GM19463 (cell line): Measurements from ENCODE around the gene WSB2.

Experiments
- ATAC-seq: cut with Tn5 transposase; IDR thresholded peaks from one replicate; pipeline ENCODE4 v1.9.1; 2021; ENCODE audit warnings: mild to moderate bottlenecking, moderate library complexity; ENCODE audit not compliant: unreplicated experiment

WSB2 gene

DNA sequence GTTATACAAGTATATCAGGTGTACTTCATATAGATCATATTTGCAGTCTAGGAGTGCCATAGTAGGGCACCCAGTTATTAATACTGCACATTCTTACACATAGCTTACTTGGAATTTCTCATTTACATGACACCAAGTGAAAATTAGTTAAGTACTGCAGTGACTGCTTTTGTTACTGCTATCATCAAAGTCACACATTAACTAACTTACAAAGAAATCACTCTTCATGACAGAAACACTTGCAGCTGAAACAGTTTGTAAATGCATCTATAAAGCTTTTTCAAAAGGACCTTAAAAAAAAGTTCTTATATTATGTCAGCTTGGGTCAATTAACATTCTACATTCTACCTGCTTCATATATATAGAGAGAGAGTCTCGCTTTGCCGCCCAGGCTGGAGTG lies 62.3 kb downstream of the WSB2 start:
- no peak for ATAC-seq

DNA sequence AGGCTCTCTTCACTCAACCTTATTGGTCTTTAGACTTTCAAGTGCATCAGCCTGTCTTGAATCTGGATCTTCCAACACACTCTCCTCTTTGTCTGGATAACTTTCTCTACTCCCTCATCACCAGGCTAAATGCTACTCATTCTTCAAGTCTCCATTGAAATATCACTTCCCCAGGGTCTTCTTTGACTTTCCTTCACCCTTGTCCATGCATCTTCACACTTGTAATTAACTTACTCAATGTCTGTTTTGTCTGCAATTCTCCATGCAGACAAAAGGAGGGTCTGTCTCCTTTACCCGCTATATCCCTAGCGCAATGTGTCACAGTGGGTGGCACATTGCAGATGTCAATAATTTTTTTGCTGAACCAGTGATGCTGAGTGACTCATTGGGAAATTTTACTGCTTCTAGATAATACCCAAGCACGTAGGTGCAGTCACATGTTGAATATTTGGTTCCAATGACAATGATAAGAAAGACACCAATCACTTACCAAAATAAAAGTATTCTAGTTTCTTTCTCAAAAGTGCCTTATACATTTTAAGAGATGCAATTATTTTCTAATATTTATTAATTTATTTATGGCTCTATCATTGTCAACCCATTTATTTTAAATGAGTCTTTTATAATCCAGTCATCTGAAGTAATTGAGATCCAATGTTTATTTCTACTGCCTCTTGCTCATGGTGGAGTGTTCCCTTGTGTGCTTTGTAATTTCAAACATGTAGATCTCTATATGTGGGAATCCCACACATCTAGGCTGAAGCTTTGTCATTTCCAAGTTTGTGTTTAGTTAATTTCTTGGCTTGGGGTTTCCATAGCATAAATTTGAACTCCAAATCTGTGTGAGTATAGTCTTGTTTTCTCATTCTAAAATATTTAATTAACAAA lies 66.2 kb downstream of the WSB2 start:
- ATAC-seq = no peak

DNA sequence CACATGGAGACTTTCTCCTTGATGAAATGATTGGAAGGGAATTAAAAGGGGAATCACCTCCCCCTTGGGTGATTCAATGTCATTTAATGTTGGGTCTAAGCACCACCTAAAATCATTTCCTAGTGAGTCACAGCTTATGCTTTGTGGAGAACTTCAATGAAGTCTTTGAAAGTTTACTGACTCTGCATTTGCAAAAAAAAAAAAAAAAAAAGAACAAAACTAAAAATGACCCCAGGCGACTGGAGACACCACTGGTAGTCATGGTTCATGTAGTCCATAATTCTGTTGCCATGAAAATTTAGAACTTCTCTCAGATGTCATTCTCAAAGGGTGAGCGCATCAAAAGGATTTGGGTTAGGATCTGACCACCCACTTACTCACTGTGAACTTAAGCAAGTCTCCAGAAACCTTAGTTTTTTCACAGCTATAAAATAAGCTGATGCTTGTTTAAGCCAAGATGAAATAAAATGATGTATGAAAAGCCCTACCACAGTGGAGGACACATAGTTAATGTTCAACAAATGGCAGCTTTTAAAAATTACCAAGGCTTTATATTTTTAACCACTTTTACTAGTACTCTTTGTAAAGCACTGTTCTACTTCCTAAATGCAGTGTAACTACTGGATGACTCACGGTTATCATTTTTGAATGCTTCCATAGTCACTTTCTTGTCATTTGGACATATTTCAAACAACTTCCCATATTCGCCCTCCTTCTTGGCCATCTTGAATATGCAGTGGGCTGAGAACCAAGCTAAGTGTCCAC lies 74.1 kb downstream of the WSB2 start:
- ATAC-seq = no peak

DNA sequence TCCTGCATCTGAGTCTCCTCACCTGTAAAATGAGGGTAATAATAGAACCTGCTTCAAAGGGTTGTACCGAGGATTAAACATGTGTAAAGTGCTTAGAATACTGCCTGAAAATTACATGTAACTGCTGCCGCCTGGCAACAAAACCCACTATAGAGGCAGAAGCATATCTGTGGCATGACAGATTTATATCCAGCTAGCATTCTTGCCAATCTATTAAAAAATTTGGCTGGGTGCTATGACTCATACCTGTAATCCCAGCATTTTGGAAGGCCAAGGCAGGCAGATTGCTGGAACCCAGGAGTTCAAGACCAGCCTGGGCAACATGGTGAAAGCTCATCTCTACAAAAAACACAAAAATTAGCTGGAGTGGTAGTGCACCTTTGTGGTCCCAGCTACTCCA lies 75.8 kb downstream of the WSB2 start:
- no peak for ATAC-seq
